GM12878 (cell line): ENCODE data around the gene MAIP1. TPM values are rescaled to one million over a fixed set of nuclear protein-coding genes. Genes with fewer than 3 reads are reported as not detected.

ENCODE experiments used
- ATAC-seq: fragments of 200-7000 bp; cut with Tn5 transposase; 3 replicates; pipeline ENCODE4 v1.9.1; 2020; ENCODE audit warnings: mild to moderate bottlenecking, moderate library complexity
- BruUV-seq: library from RNA; stranded (reverse); fragments of 400-500 nt; replicated peaks from 2 replicates; lab custom pipeline; 2021; lab: Mats Ljungman, UMichigan
- CTCF ChIA-PET: fragments of 300-600 bp; sonication (Branson Sonifier 250); formaldehyde crosslinking; extraction: SDS; loops from one replicate; lab custom pipeline; 2021; ENCODE audit warnings: inconsistent platforms; lab: Yijun Ruan, JAX
- POLR2A ChIA-PET: fragments of 350-600 bp; formaldehyde crosslinking; extraction: SDS; loops from one replicate; lab custom pipeline; 2021; ENCODE audit warnings: inconsistent platforms; lab: Charles Lee
- RAD21 ChIA-PET: fragments of 300-600 bp; sonication (Branson Sonifier 250); formaldehyde crosslinking; loops from one replicate; lab custom pipeline; 2023; ENCODE audit warnings: antibody characterized with exemption; ENCODE audit not compliant: unreplicated experiment; lab: Charles Lee
- SMC1A ChIA-PET: fragments of 300-600 bp; sonication (Branson Sonifier 250); formaldehyde crosslinking; loops from one replicate; lab custom pipeline; 2023; ENCODE audit not compliant: unreplicated experiment, uncharacterized antibody; lab: Charles Lee
- DNase-seq: peaks from one replicate; pipeline ENCODE4 v3.0.0-alpha.2; 2011; ENCODE audit warnings: low read depth, low spot score
- FAIRE-seq: peaks from 3 replicates; lab custom pipeline; 2011; peaks lifted over from hg19 to GRCh38; lab: Jason Lieb, UNC
- H2AFZ ChIP-seq: 2 replicates; pipeline ENCODE4 v1.6.0; 2011; ENCODE audit warnings: low read depth, low read length, control low read depth; ENCODE audit not compliant: control insufficient read depth
- H3K27ac ChIP-seq: 2 replicates; pipeline ENCODE4 v1.5.1; 2011; ENCODE audit warnings: control low read depth; ENCODE audit not compliant: control insufficient read depth, insufficient read depth
- H3K27me3 ChIP-seq, 2 experiments: replicated peaks in 1 of 2; 2 replicates each; pipeline versions ENCODE4 v1.6.0 to v1.6.1; 2011; ENCODE audit warnings: low read length in 1 of 2; ENCODE audit not compliant: control insufficient read depth in 2 of 2, insufficient read depth in 2 of 2
- H3K36me3 ChIP-seq, 2 experiments: 2 replicates each; pipeline ENCODE4 v1.5.1; 2011; ENCODE audit warnings: low read length in 1 of 2; ENCODE audit not compliant: control insufficient read depth in 2 of 2, insufficient read depth in 2 of 2
- H3K4me1 ChIP-seq: 2 replicates; pipeline ENCODE4 v1.6.1; 2011; ENCODE audit warnings: mild to moderate bottlenecking, low read length, moderate library complexity, mixed read lengths; ENCODE audit not compliant: control insufficient read depth, insufficient read depth
- H3K4me2 ChIP-seq: 2 replicates; pipeline ENCODE4 v1.6.0; 2011; ENCODE audit warnings: control low read depth; ENCODE audit not compliant: control insufficient read depth, insufficient read depth
- H3K4me3 ChIP-seq: fragments of 200-600 bp; sonication (generic); 2 replicates; pipeline ENCODE4 v1.5.1; 2016
- H3K79me2 ChIP-seq: 2 replicates; pipeline ENCODE4 v1.6.0; 2011; ENCODE audit warnings: low read length; ENCODE audit not compliant: control insufficient read depth, insufficient read depth
- H3K9ac ChIP-seq: 2 replicates; pipeline ENCODE4 v1.8.0; 2011; ENCODE audit warnings: low read length, control low read depth, mixed read lengths; ENCODE audit not compliant: control insufficient read depth, insufficient read depth
- H3K9me3 ChIP-seq: replicated peaks from 3 replicates; pipeline ENCODE4 v1.5.1; 2011; ENCODE audit warnings: mild to moderate bottlenecking, low read length; ENCODE audit not compliant: control insufficient read depth, insufficient read depth
- H4K20me1 ChIP-seq: 2 replicates; pipeline ENCODE4 v1.6.0; 2011; ENCODE audit not compliant: control insufficient read depth, insufficient read depth
- CTCF ChIP-seq, 3 experiments: IDR thresholded peaks in 2 of 3; conservative IDR thresholded peaks in 1 of 3; 2 replicates each; pipeline ENCODE4 v1.5.1; 2011; ENCODE audit warnings: low read depth in 3 of 3, low read length in 3 of 3, mild to moderate bottlenecking in 3 of 3, control low read depth in 2 of 3, moderate library complexity in 2 of 3, inconsistent platforms in 1 of 3, mixed read lengths in 1 of 3; ENCODE audit not compliant: control insufficient read depth in 2 of 3, insufficient read depth in 1 of 3; ENCODE audit errors: extremely low read depth in 1 of 3
- IRF4 ChIP-seq: IDR thresholded peaks from 2 replicates; pipeline ENCODE4 v1.6.1; 2011; ENCODE audit warnings: low read depth, low read length
- RAD21 ChIP-seq: IDR thresholded peaks from 2 replicates; pipeline ENCODE4 v1.6.1; 2011; ENCODE audit warnings: mild to moderate bottlenecking, low read depth, low read length, moderate library complexity; ENCODE audit not compliant: insufficient read depth
- ZNF384 ChIP-seq: IDR thresholded peaks from 2 replicates; pipeline ENCODE4 v1.6.1; 2012; ENCODE audit warnings: low read depth, mild to moderate bottlenecking, low read length, improper control_type of control experiment, borderline replicate concordance
- WGBS: methylation state at CpG from one replicate; pipeline ENCODE4 v1.1.6; 2016; ENCODE audit warnings: low lambda C conversion rate; ENCODE audit not compliant: insufficient replicate concordance, insufficient coverage; ENCODE audit errors: missing lambda C conversion rate; 5-methylcytosine and 5-hydroxymethylcytosine counted together
- in situ Hi-C: fragments of 300-500 bp; cut with MboI; formaldehyde crosslinking; loops from 9 replicates; pipeline ENCODE4 v1.14.3; 2018; ENCODE audit warnings: mixed read lengths
- intact Hi-C: fragments of 100-400 bp; cut with micrococcal nuclease; formaldehyde crosslinking; loops from one replicate; pipeline ENCODE4 v1.14.2; 2022; ENCODE audit not compliant: unreplicated experiment
- polyA plus RNA-seq, 11 experiments: library from polyadenylated mRNA; depleted of rRNA in 4 of 11; unstranded in 6 of 11; stranded (reverse) in 5 of 11; fragments of >200 nt; fragmentation: Nextera tagmentation in 4 of 11; fragmentation: Illumina TruSeq in 1 of 11; extraction: Ambion mirVana in 4 of 11; extraction: Trizol in 1 of 11; gene quantifications; 1 replicate in 1 of 11; 2 replicates in 10 of 11; pipeline versions ENCODE4 v1.2.1 to v1.2.3, GENCODE V29; 2011 to 2016; ENCODE audit warnings: inconsistent platforms in 2 of 11, missing spikeins in 2 of 11, low read depth in 1 of 11
- total RNA-seq, 4 experiments: library from RNA; depleted of rRNA in 3 of 4; stranded (reverse); fragments of >200 nt in 3 of 4; fragmentation: Illumina TruSeq in 1 of 4; extraction: Trizol in 1 of 4; gene quantifications; 2 replicates each; pipeline versions ENCODE4 v1.2.1 to v1.2.3, GENCODE V29; 2013 to 2021

Gene MAIP1
- total and polyA plus RNA-seq, 10 of the 15 experiments (the other 5 are each of a cell fraction or from before 2014, with no cell fraction given) = 5.4 to 41.4 (median 25.4) TPM

- no peaks in the 10 kb centered on the region for H3K27me3 ChIP-seq
- 100% methylated on average over 2 of the region's 2 CpGs for WGBS
- FAIRE-seq (peak; percentile 27), ATAC-seq (peak; percentile 83), DNase-seq (no peak)
- no peaks in the 10 kb centered on the region for H3K9me3 ChIP-seq
- TF ChIP-seq ZNF384 (peak; percentile 89), IRF4 (no peak), RAD21 (peak; percentile 56), CTCF (IDR thresholded peaks at IDR 0.05 in 2 of 3, conservative IDR thresholded peaks at IDR 0.05 in 1 of 3; ENCODE audit: control insufficient read depth in 2 of 3, extremely low read depth in 1 of 3, insufficient read depth in 1 of 3, low read depth in 3 of 3, low read length in 3 of 3) (peak; percentile 4 to 41 (median 24); a peak in 1 of 6 replicates)
- in situ Hi-C loops = no loop called here
- H3K79me2 ChIP-seq = no peaks in the 10 kb centered on the region
- H3K36me3 ChIP-seq = peaks cover under 1 to 13% of the 10 kb centered on the region in 2 experiments; a peak in 2 of 4 replicates
- CTCF ChIA-PET = interaction anchor here (0.6 to 2.4 kb wide), 14 partner anchors 11 to 586 kb away, joined by 3 to 11 read pairs (median 4); partner anchors contain the start of gene SGO2
- H4K20me1 ChIP-seq = no peaks in the 10 kb centered on the region
- H3K27ac ChIP-seq = no peak overlapping the region
- no peaks in the 10 kb centered on the region for H3K4me1 ChIP-seq
- BruUV-seq = no TSS peak
- no peak overlapping the region for H2AFZ ChIP-seq
- no peak overlapping the region for H3K9ac ChIP-seq
- intact Hi-C loops = loop anchor here (1.0 to 10.0 kb wide), 2 partner anchors 89 to 236 kb away; partner anchors contain the start of gene FTCDNL1
- SMC1A ChIA-PET = interaction anchor here (0.5 to 1.6 kb wide), 8 partner anchors 12 to 543 kb away, joined by 3 to 6 read pairs (median 3); no protein-coding TSS in a partner anchor
- POLR2A ChIA-PET = no interaction called here
- H3K4me2 ChIP-seq = no peak overlapping the region
- RAD21 ChIA-PET = interaction anchor here (0.7 to 2.1 kb wide), 7 partner anchors 9 to 200 kb away, joined by 3 to 7 read pairs (median 4); no protein-coding TSS in a partner anchor
- H3K4me3 ChIP-seq = no peak overlapping the region
Observed at GRCh38 chr2:199940373-199940772, 15.0 kb upstream of the MAIP1 start.
